GM23338 (cell line): ENCODE results near the gene PTPRN2. TPM values are rescaled to one million over a fixed set of nuclear protein-coding genes. Genes with fewer than 3 reads are reported as not detected.

Source experiments
- ATAC-seq: fragments of 200-7000 bp; cut with Tn5 transposase; 3 replicates; pipeline ENCODE4 v1.9.1; 2020
- DNase-seq: peaks from one replicate; pipeline ENCODE4 v3.0.0-alpha.2; 2015; ENCODE audit warnings: low spot score
- H2AFZ ChIP-seq: fragments of 200-600 bp; sonication (generic); 2 replicates; pipeline ENCODE4 v1.8.0; 2016; ENCODE audit warnings: antibody characterized with exemption, mild to moderate bottlenecking, moderate library complexity
- H3F3A ChIP-seq: fragments of 200-600 bp; sonication (generic); replicated peaks from 2 replicates; pipeline ENCODE4 v1.8.0; 2017; ENCODE audit warnings: antibody characterized with exemption, mixed run types, low read depth
- H3K27ac ChIP-seq: fragments of 200-600 bp; sonication (generic); 2 replicates; pipeline ENCODE4 v1.6.1; 2016; ENCODE audit warnings: low read depth
- H3K27me3 ChIP-seq: fragments of 200-600 bp; sonication (generic); 2 replicates; pipeline ENCODE4 v1.8.0; 2016; ENCODE audit warnings: mild to moderate bottlenecking, mixed run types, moderate library complexity; ENCODE audit not compliant: insufficient read depth
- H3K36me3 ChIP-seq: fragments of 200-600 bp; sonication (generic); 2 replicates; pipeline ENCODE4 v1.8.0; 2016; ENCODE audit warnings: mild to moderate bottlenecking; ENCODE audit not compliant: insufficient read depth
- H3K4me1 ChIP-seq: fragments of 200-600 bp; sonication (generic); 2 replicates; pipeline ENCODE4 v1.8.0; 2016; ENCODE audit warnings: mild to moderate bottlenecking, moderate library complexity; ENCODE audit not compliant: insufficient read depth
- H3K4me2 ChIP-seq: fragments of 200-600 bp; sonication (generic); 2 replicates; pipeline ENCODE4 v1.7.1; 2017; ENCODE audit warnings: mixed run types
- H3K4me3 ChIP-seq: fragments of 200-600 bp; sonication (generic); 2 replicates; pipeline ENCODE4 v1.6.1; 2016; ENCODE audit warnings: mixed run types
- H3K79me2 ChIP-seq: fragments of 200-600 bp; sonication (generic); replicated peaks from 2 replicates; pipeline ENCODE4 v1.8.0; 2017; ENCODE audit warnings: mild to moderate bottlenecking; ENCODE audit not compliant: insufficient read depth
- H3K9me2 ChIP-seq: fragments of 200-600 bp; sonication (generic); 2 replicates; pipeline ENCODE4 v1.8.0; 2017; ENCODE audit not compliant: insufficient read depth
- H4K20me1 ChIP-seq: fragments of 200-600 bp; sonication (generic); replicated peaks from 2 replicates; pipeline ENCODE4 v1.8.0; 2017; ENCODE audit warnings: mild to moderate bottlenecking; ENCODE audit not compliant: insufficient read depth
- H3K27ac Mint-ChIP-seq: 2 replicates; pipeline ENCODE4 v1.8.0; 2020; ENCODE audit warnings: inconsistent platforms, mild to moderate bottlenecking, moderate library complexity, mixed read lengths
- H3K27me3 Mint-ChIP-seq: 3 replicates; pipeline ENCODE4 v1.8.0; 2022; ENCODE audit warnings: low read depth, mild to moderate bottlenecking, moderate library complexity, mixed read lengths, inconsistent platforms; ENCODE audit not compliant: insufficient read depth, poor library complexity
- H3K36me3 Mint-ChIP-seq: 3 replicates; pipeline ENCODE4 v1.8.0; 2021; ENCODE audit warnings: low read depth, mild to moderate bottlenecking, inconsistent platforms, moderate library complexity, mixed read lengths
- H3K4me1 Mint-ChIP-seq: 3 replicates; pipeline ENCODE4 v1.8.0; 2020; ENCODE audit warnings: mild to moderate bottlenecking, inconsistent platforms, mixed read lengths
- H3K4me3 Mint-ChIP-seq: 3 replicates; pipeline ENCODE4 v1.8.0; 2021; ENCODE audit warnings: moderate library complexity, mild to moderate bottlenecking, inconsistent platforms, mixed read lengths
- H3K9me3 Mint-ChIP-seq: 3 replicates; pipeline ENCODE4 v1.8.0; 2020; ENCODE audit warnings: moderate library complexity, mild to moderate bottlenecking, inconsistent platforms, mixed read lengths
- CREB1 ChIP-seq: fragments of 250-450 bp; sonication (Bioruptor Pico); IDR thresholded peaks from 2 replicates; pipeline ENCODE4 v1.5.0; 2020; ENCODE audit warnings: low read depth, mild to moderate bottlenecking, moderate library complexity
- CTCF ChIP-seq, 2 experiments: fragments of 200-600 bp in 1 of 2; sonication (generic) in 1 of 2; conservative IDR thresholded peaks; 2 replicates each; pipeline versions ENCODE4 v1.5.1 to v1.6.1; 2016 to 2017; ENCODE audit warnings: antibody characterized with exemption in 2 of 2, low read depth in 2 of 2, mild to moderate bottlenecking in 2 of 2, moderate library complexity in 1 of 2
- ETS1 ChIP-seq: IDR thresholded peaks from 2 replicates; pipeline ENCODE4 v1.6.1; 2016; ENCODE audit warnings: antibody characterized with exemption
- EZH2 ChIP-seq: fragments of 200-600 bp; sonication (generic); IDR thresholded peaks from one replicate; pipeline ENCODE4 v1.8.0; 2017; ENCODE audit warnings: antibody characterized with exemption, mild to moderate bottlenecking, low read depth; ENCODE audit not compliant: unreplicated experiment
- EZH2phosphoT487 ChIP-seq: fragments of 200-600 bp; sonication (generic); IDR thresholded peaks from one replicate; pipeline ENCODE4 v1.8.1; 2018; ENCODE audit warnings: antibody characterized with exemption; ENCODE audit not compliant: unreplicated experiment
- JUNB ChIP-seq: IDR thresholded peaks from one replicate; pipeline ENCODE4 v1.6.1; 2016; ENCODE audit warnings: antibody characterized with exemption; ENCODE audit not compliant: unreplicated experiment
- NANOG ChIP-seq: IDR thresholded peaks from 2 replicates; pipeline ENCODE4 v1.6.1; 2016; ENCODE audit warnings: antibody characterized with exemption, borderline replicate concordance
- POLR2AphosphoS5 ChIP-seq: IDR thresholded peaks from 2 replicates; pipeline ENCODE4 v1.6.1; 2016; ENCODE audit warnings: antibody characterized with exemption, low read depth
- REST ChIP-seq: IDR thresholded peaks from one replicate; pipeline ENCODE4 v1.6.1; 2018; ENCODE audit warnings: antibody characterized with exemption; ENCODE audit not compliant: unreplicated experiment
- STAT1 ChIP-seq: IDR thresholded peaks from one replicate; pipeline ENCODE4 v1.6.1; 2016; ENCODE audit warnings: antibody characterized with exemption; ENCODE audit not compliant: unreplicated experiment
- ZNF331 ChIP-seq: fragments of 250-450 bp; sonication (Bioruptor Pico); IDR thresholded peaks from 2 replicates; pipeline ENCODE4 v1.5.0; 2020; ENCODE audit warnings: low read depth, mild to moderate bottlenecking, moderate library complexity
- polyA plus RNA-seq: library from polyadenylated mRNA; unstranded; fragments of >200 nt; fragmentation: Nextera tagmentation; extraction: Ambion mirVana; gene quantifications from 2 replicates; pipeline ENCODE4 v1.2.1, GENCODE V29; 2016
- total RNA-seq: library from RNA; depleted of rRNA; stranded (reverse); fragments of >200 nt; shearing (Covaris generic); gene quantifications from 2 replicates; pipeline ENCODE4 v1.2.3, GENCODE V29; 2014

PTPRN2 gene
- total and polyA plus RNA-seq, 2 experiments from 2014 or later: 0.87 to 4.0 TPM

DNA sequence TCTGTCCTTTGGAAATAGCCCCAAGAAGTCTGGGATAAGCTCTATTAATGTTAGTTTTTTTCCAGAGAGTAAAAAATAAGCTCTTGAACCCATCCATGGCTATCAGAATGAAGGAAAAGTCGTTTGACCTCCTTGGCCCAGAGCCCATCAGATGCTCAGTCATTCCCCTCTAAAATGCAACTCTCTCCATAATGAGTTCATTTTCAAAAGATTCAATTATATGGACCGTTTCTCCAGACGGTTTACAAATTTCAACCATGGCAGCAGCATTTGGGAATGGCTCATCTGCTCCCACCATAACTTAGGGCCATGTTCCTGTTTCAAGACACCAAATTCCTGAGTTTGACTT is 220.0 kb downstream of the PTPRN2 start:
- peaks cover 14% of the 10 kb centered on the region for H3K27me3 Mint-ChIP-seq
- H3K36me3 Mint-ChIP-seq: peaks cover 45% of the 10 kb centered on the region
- TF ChIP-seq STAT1 (no peak), CREB1 (CRISPR knock-in tag) (no peak), POLR2AphosphoS5 (no peak), ETS1 (no peak), EZH2phosphoT487 (no peak), NANOG (no peak), REST (no peak), JUNB (no peak), CTCF (conservative IDR thresholded peaks at IDR 0.05; ENCODE audit: low read depth in 2 of 2) (no peak)
- no peaks in the 10 kb centered on the region for H3K4me1 ChIP-seq
- H3K4me2 ChIP-seq: no peak overlapping the region
- DNase-seq: no peak
- no peaks in the 10 kb centered on the region for H3K4me1 Mint-ChIP-seq
- no peak overlapping the region for H2AFZ ChIP-seq
- H3K27ac Mint-ChIP-seq: no peak overlapping the region
- H3K27me3 ChIP-seq: no peaks in the 10 kb centered on the region
- no peaks in the 10 kb centered on the region for H3K79me2 ChIP-seq
- H3F3A ChIP-seq: no peaks in the 10 kb centered on the region
- no peaks in the 10 kb centered on the region for H3K9me2 ChIP-seq
- peaks cover 90% of the 10 kb centered on the region for H3K9me3 Mint-ChIP-seq
- H3K36me3 ChIP-seq: no peaks in the 10 kb centered on the region
- no peak overlapping the region for H3K4me3 ChIP-seq
- no peak for ATAC-seq
- H3K4me3 Mint-ChIP-seq: no peak overlapping the region
- no peak overlapping the region for H3K27ac ChIP-seq
- H4K20me1 ChIP-seq: no peaks in the 10 kb centered on the region

- Histone ChIP-seq H3K4me2 (no peak overlapping the region), H3K4me3 (no peak overlapping the region), H2AFZ (no peak overlapping the region), H3K79me2 (no peaks in the 10 kb centered on the region), H3F3A (no peaks in the 10 kb centered on the region), H3K4me1 (no peaks in the 10 kb centered on the region), H4K20me1 (no peaks in the 10 kb centered on the region), H3K27me3 (no peaks in the 10 kb centered on the region), H3K36me3 (no peaks in the 10 kb centered on the region), H3K9me2 (no peaks in the 10 kb centered on the region), H3K27ac (no peak overlapping the region)
- ATAC-seq (no peak), DNase-seq (no peak)
- Mint-ChIP-seq H3K36me3 (peaks cover 48% of the 10 kb centered on the region), H3K27me3 (peaks cover 14% of the 10 kb centered on the region), H3K27ac (no peak overlapping the region), H3K4me1 (no peaks in the 10 kb centered on the region), H3K4me3 (no peak overlapping the region), H3K9me3 (peaks cover 92% of the 10 kb centered on the region)
- no peak for TF ChIP-seq EZH2phosphoT487
- TF ChIP-seq EZH2: no peak
- no peak for TF ChIP-seq CREB1 (CRISPR knock-in tag)
- TF ChIP-seq POLR2AphosphoS5: no peak
- TF ChIP-seq ZNF331 (CRISPR knock-in tag): no peak
Measured at GRCh38 chr7:158366916-158367633, 220.5 kb downstream of the PTPRN2 start.
